Left ventricle myocardium inferior (tissue), 1 donor: ENCODE measurements around the gene NRXN3. TPM values are rescaled to one million over a fixed set of nuclear protein-coding genes. Genes with fewer than 3 reads are reported as not detected.

Experiments
- DNase-seq: peaks from one replicate; pipeline ENCODE4 v3.0.0-alpha.2; 2020
- H3K27ac ChIP-seq: fragments of 200-600 bp; replicated peaks from 2 replicates; pipeline ENCODE4 v1.8.0; 2021
- H3K27me3 ChIP-seq: fragments of 200-600 bp; 2 replicates; pipeline ENCODE4 v1.8.0; 2021; ENCODE audit warnings: low read depth
- H3K36me3 ChIP-seq: fragments of 200-600 bp; 2 replicates; pipeline ENCODE4 v1.8.0; 2021
- H3K4me1 ChIP-seq: fragments of 200-600 bp; 2 replicates; pipeline ENCODE4 v1.8.0; 2021
- H3K4me3 ChIP-seq: fragments of 200-600 bp; 2 replicates; pipeline ENCODE4 v1.8.0; 2021; ENCODE audit warnings: mild to moderate bottlenecking, moderate library complexity
- H3K9me3 ChIP-seq: fragments of 200-600 bp; replicated peaks from 2 replicates; pipeline ENCODE4 v1.8.0; 2021
- CTCF ChIP-seq: fragments of 200-600 bp; IDR thresholded peaks from 2 replicates; pipeline ENCODE4 v1.8.0; 2021; ENCODE audit warnings: antibody characterized with exemption, mild to moderate bottlenecking, borderline replicate concordance
- intact Hi-C: fragments of 100-400 bp; cut with micrococcal nuclease; formaldehyde crosslinking; loops from one replicate; pipeline ENCODE4 v1.11.0; 2022
- total RNA-seq: library from RNA; stranded (reverse); fragmentation: NEBNext Ultra II Directional; extraction: Animal tissue kit (Norgen Biotek cat#: 25700); gene quantifications from one replicate; pipeline ENCODE4 v1.2.1, GENCODE V29; 2021
- donor health status: DM: no; HTN: yes; CAD: no; lungs with severe emphysema.

The NRXN3 gene
- total RNA-seq, 1 donor from 2014 or later, result 1.2 TPM

GRCh38 chr14:79318371-79318770, 1148.2 kb downstream of the NRXN3 start:
- DNase-seq, result no peak
- Histone ChIP-seq H3K27ac (no peak overlapping the region), H3K27me3 (no peaks in the 10 kb centered on the region), H3K36me3 (no peaks in the 10 kb centered on the region), H3K4me1 (no peaks in the 10 kb centered on the region), H3K4me3 (no peak overlapping the region), H3K9me3 (no peaks in the 10 kb centered on the region)
- no peak for TF ChIP-seq CTCF
- intact Hi-C loops, result no loop called here

- no peak overlapping the region for H3K27ac ChIP-seq
- H3K27me3 ChIP-seq, result no peaks in the 10 kb centered on the region
- H3K9me3 ChIP-seq, result no peaks in the 10 kb centered on the region
- H3K36me3 ChIP-seq, result no peaks in the 10 kb centered on the region
- intact Hi-C loops, result no loop called here
- TF ChIP-seq CTCF, result no peak
- no peaks in the 10 kb centered on the region for H3K4me1 ChIP-seq
- no peak for DNase-seq
- no peak overlapping the region for H3K4me3 ChIP-seq
Observed at GRCh38 chr14:79320561-79320960, 1150.4 kb downstream of the NRXN3 start.

GRCh38 chr14:79321070-79321469, 1150.9 kb downstream of the NRXN3 start:
- Histone ChIP-seq H3K27me3 (no peaks in the 10 kb centered on the region), H3K4me3 (no peak overlapping the region), H3K27ac (no peak overlapping the region), H3K9me3 (no peaks in the 10 kb centered on the region), H3K4me1 (no peaks in the 10 kb centered on the region), H3K36me3 (no peaks in the 10 kb centered on the region)
- intact Hi-C loops, result no loop called here
- DNase-seq, result no peak
- no peak for TF ChIP-seq CTCF

- DNase-seq, result no peak
- H3K4me3 ChIP-seq, result no peak overlapping the region
- no peak for TF ChIP-seq CTCF
- H3K27ac ChIP-seq, result no peak overlapping the region
- no peaks in the 10 kb centered on the region for H3K36me3 ChIP-seq
- H3K27me3 ChIP-seq, result no peaks in the 10 kb centered on the region
- H3K4me1 ChIP-seq, result no peaks in the 10 kb centered on the region
- intact Hi-C loops, result no loop called here
- H3K9me3 ChIP-seq, result no peaks in the 10 kb centered on the region
Observed at GRCh38 chr14:79325071-79325470, 1154.9 kb downstream of the NRXN3 start.

- Histone ChIP-seq H3K4me1 (no peaks in the 10 kb centered on the region), H3K9me3 (no peaks in the 10 kb centered on the region), H3K4me3 (no peak overlapping the region), H3K27me3 (no peaks in the 10 kb centered on the region), H3K27ac (no peak overlapping the region), H3K36me3 (no peaks in the 10 kb centered on the region)
- no peak for DNase-seq
- no peak for TF ChIP-seq CTCF
- intact Hi-C loops, result no loop called here
Observed at GRCh38 chr14:79325557-79325956, 1155.4 kb downstream of the NRXN3 start.

GRCh38 chr14:79328863-79329262, 1158.7 kb downstream of the NRXN3 start:
- no peak for DNase-seq
- H3K4me3 ChIP-seq, result no peak overlapping the region
- TF ChIP-seq CTCF, result no peak
- H3K4me1 ChIP-seq, result no peaks in the 10 kb centered on the region
- H3K36me3 ChIP-seq, result no peaks in the 10 kb centered on the region
- no peak overlapping the region for H3K27ac ChIP-seq
- H3K27me3 ChIP-seq, result no peaks in the 10 kb centered on the region
- H3K9me3 ChIP-seq, result no peaks in the 10 kb centered on the region
- intact Hi-C loops, result no loop called here
